ENCODE measurements around the gene KATNB1. TPM values are rescaled to one million over a fixed set of nuclear protein-coding genes. Genes with fewer than 3 reads are reported as not detected.

The KATNB1 gene, protein sequence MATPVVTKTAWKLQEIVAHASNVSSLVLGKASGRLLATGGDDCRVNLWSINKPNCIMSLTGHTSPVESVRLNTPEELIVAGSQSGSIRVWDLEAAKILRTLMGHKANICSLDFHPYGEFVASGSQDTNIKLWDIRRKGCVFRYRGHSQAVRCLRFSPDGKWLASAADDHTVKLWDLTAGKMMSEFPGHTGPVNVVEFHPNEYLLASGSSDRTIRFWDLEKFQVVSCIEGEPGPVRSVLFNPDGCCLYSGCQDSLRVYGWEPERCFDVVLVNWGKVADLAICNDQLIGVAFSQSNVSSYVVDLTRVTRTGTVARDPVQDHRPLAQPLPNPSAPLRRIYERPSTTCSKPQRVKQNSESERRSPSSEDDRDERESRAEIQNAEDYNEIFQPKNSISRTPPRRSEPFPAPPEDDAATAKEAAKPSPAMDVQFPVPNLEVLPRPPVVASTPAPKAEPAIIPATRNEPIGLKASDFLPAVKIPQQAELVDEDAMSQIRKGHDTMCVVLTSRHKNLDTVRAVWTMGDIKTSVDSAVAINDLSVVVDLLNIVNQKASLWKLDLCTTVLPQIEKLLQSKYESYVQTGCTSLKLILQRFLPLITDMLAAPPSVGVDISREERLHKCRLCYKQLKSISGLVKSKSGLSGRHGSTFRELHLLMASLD
- 44.7 and 54.3 TPM in 2 replicates for total RNA-seq (2014; rRNA removed; shearing (Covaris generic))
- polyA plus RNA-seq (2015; cell fraction: cytosol; rRNA removed) = 27.0 and 27.5 TPM in 2 replicates
- 42.4 and 51.8 TPM in 2 replicates for polyA plus RNA-seq (2015; cell fraction: nucleus; rRNA removed)

GRCh38 chr16:57735755-57736418 lies at the start of gene KATNB1:
TSS of gene KATNB1 (plus strand) at chr16:57735770. CDS start at chr16:57737244, 1,474 bp downstream.
- peak; percentile 23 for DNase-seq (ENCODE audit: low read depth)

GRCh38 chr16:57686577-57686976 lies 49.0 kb upstream of the KATNB1 start:
- DNase-seq (ENCODE audit: low read depth) = no peak

DNA sequence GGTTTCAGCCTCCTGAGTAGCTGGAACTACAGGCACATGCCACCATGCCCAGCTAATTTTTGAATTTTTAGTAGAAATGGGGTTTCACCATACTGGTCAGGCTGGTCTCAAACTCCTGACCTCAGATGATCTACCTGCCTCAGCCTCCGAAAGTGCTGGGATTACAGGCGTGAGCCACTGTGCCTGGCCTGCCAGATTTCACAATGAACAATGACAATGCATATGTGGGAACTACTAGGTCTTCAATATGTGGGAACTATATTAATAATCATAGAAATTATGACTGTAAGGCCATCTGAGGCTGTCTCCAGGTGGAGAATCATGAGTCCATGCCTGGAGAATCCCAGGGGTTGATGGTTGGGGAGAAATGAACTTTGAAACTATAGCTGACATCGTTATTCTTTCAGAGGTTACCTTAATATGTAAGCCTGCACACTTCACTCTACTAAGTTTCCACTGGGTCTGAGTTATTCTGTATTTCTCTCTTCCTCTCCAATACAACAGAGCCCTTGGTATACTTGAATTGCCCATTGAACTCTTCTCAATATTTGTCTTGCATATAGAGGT lies 48.1 kb upstream of the KATNB1 start:
- DNase-seq (ENCODE audit: low read depth) = no peak

DNA sequence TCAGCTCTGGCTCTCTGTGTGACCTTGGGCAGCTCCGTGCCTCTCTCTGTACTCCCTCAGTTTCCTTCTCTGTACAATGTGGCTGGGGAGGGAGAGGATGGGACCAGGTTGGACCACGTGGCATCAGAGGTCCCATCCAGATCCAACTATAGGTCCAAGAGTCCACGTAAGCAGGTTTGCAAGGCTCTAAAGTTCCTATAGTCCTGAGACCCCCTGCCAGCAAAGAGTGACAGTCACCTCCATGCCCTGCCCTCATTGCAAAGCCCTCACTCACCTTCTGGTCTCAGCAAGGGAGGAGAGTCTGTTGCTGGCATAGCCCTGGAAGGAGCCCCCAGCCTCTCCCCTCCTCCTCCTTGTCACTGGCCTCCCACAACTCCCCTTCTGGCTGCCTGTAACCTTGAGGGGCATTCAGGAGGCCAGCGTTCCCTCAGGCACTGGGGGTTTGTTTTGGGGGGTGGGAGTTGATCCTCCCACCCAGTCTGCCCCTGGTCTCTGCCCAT lies 47.0 kb upstream of the KATNB1 start:
- DNase-seq (ENCODE audit: low read depth) = no peak

GRCh38 chr16:57688987-57689761 lies 46.4 kb upstream of the KATNB1 start:
- no peak for DNase-seq (ENCODE audit: low read depth)

GRCh38 chr16:57689762-57690558 lies 45.6 kb upstream of the KATNB1 start:
- no peak for DNase-seq (ENCODE audit: low read depth)

DNA sequence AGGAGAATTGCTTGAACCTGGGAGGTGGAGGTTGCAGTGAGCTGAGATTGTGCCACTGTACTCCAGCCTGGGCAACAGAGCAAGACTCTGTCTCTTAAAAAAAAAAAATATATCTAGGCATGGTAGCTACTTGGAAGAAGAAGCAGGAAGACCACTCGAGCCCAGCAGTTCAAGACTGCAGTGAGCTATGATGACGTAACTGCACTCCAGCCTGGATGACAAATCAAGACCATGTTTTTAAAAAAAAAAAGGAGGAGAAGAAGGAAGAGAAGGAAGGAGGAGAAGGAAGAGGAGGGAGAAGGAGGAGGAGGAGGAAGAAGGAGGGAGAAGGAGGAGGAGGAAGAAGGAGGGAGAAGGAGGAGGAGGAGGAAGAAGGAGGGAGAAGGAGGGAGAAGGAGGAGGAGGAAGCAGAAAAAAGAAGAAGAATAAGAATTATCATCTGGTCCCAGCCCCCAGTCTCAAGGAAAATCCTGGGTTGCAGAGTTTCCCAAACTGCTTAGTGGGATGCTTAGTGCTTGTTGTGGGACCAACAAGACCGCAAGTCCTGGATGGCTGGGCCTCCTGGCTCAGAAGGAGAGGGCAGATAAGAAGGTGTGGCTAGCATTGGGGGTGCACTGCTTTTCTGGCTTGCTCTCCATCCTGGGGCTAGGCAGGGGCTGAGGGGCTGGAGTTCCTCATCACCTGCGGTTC lies 44.6 kb upstream of the KATNB1 start:
- peak; percentile 34 for DNase-seq (ENCODE audit: low read depth)

- DNase-seq (ENCODE audit: low read depth) = no peak
These were observed 42.9 kb upstream of the KATNB1 start for GRCh38 chr16:57692636-57693035.

- no peak for DNase-seq (ENCODE audit: low read depth)
These were observed 42.0 kb upstream of the KATNB1 start for GRCh38 chr16:57693550-57693949.

GRCh38 chr16:57694231-57694724 lies 41.3 kb upstream of the KATNB1 start:
- no peak for DNase-seq (ENCODE audit: low read depth)

GRCh38 chr16:57694725-57695679 lies 40.6 kb upstream of the KATNB1 start, which contains the start of gene DRC7:
TSS of gene DRC7 (plus strand) at chr16:57694806. CDS start at chr16:57697950, 3,144 bp downstream.
- peak; percentile 44 for DNase-seq (ENCODE audit: low read depth)

- no peak for DNase-seq (ENCODE audit: low read depth)
These were observed 39.9 kb upstream of the KATNB1 start for GRCh38 chr16:57695680-57696069.

DNA sequence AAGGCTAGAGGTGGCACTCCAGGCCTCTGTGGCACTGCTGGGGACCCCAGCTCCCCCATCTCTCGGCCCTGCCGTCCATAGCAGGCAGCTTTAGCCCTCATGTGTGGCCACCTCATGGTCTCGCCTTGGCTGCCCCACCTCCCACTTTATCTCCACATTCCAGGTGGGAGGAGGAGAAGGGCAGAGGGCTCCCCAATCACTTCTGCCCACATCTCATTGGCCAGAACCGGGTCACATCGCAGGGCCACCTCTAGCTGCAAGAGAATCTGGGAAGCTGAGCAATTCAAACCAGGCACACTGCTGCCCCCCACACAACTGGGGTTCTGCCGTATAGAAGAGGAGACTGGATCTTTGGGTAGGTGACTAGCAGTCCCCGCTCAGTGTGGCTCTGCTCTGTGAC lies 39.3 kb upstream of the KATNB1 start:
- DNase-seq (ENCODE audit: low read depth) = no peak

DNA sequence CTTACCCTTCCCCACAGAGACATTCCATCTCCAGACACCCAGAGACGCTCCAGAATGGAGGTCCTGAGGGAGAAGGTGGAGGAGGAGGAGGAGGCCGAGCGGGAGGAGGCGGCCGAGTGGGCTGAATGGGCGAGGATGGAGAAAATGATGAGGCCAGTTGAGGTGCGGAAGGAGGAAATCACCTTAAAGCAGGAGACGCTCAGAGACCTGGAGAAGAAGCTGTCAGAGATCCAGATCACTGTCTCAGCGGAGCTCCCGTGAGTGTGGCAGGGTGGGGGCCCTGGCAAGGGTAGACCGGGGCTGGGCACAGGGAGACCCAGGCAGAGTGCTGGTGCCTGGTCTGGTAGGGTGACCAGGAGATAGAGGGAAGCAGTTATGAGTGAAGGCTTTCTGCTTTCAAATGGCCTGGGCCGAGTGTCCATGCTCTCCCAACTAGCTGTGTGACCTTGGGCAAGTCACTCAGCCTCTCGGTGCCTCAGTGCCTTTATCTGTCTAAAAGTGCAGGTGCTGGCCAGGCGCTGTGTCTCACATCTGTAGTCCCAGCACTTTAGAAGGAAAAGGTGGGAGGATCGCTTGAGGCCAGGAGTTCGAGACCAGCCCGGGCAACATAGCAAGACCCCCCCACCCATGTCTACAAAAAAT lies 37.6 kb upstream of the KATNB1 start:
- no peak for DNase-seq (ENCODE audit: low read depth)

GRCh38 chr16:57698812-57699405 lies 36.7 kb upstream of the KATNB1 start:
- no peak for DNase-seq (ENCODE audit: low read depth)

GRCh38 chr16:57699481-57699880 lies 36.1 kb upstream of the KATNB1 start:
- no peak for DNase-seq (ENCODE audit: low read depth)

GRCh38 chr16:57699899-57700298 lies 35.7 kb upstream of the KATNB1 start:
- no peak for DNase-seq (ENCODE audit: low read depth)
